Loucy (cell line): ENCODE results near the gene FBXL3.

Experiments
- H2AFZ ChIP-seq: fragments of 200-600 bp; sonication (generic); 2 replicates; pipeline ENCODE4 v1.6.0; 2016; ENCODE audit warnings: antibody characterized with exemption, mild to moderate bottlenecking, low read length, moderate library complexity
- H3F3A ChIP-seq: fragments of 200-600 bp; 2 replicates; pipeline ENCODE4 v1.6.0; 2016; ENCODE audit warnings: antibody characterized with exemption, low read depth, mild to moderate bottlenecking
- H3K27me3 ChIP-seq: fragments of 200-600 bp; sonication (generic); 2 replicates; pipeline ENCODE4 v1.6.1; 2014; ENCODE audit warnings: low read length, mild to moderate bottlenecking; ENCODE audit not compliant: insufficient read depth, poor library complexity, severe bottlenecking
- H3K36me3 ChIP-seq: fragments of 200-600 bp; sonication (generic); 2 replicates; pipeline ENCODE4 v1.6.1; 2016; ENCODE audit warnings: low read length; ENCODE audit not compliant: insufficient read depth
- H3K4me1 ChIP-seq: fragments of 200-600 bp; sonication (generic); 2 replicates; pipeline ENCODE4 v1.5.1; 2014; ENCODE audit warnings: low read length, mild to moderate bottlenecking; ENCODE audit not compliant: insufficient read depth, poor library complexity, severe bottlenecking
- H3K4me2 ChIP-seq: fragments of 200-600 bp; sonication (generic); 2 replicates; pipeline ENCODE4 v1.6.0; 2014; ENCODE audit warnings: antibody characterized with exemption, low read length, low read depth, mild to moderate bottlenecking; ENCODE audit not compliant: poor library complexity, severe bottlenecking
- H3K4me3 ChIP-seq: fragments of 200-600 bp; sonication (generic); 2 replicates; pipeline ENCODE4 v1.5.1; 2014; ENCODE audit warnings: low read length, mild to moderate bottlenecking, mixed read lengths; ENCODE audit not compliant: poor library complexity, severe bottlenecking
- H3K79me2 ChIP-seq: fragments of 200-600 bp; sonication (generic); 2 replicates; pipeline ENCODE4 v1.6.1; 2014; ENCODE audit warnings: low read length; ENCODE audit not compliant: insufficient read depth
- H3K9ac ChIP-seq: fragments of 200-600 bp; sonication (generic); 2 replicates; pipeline ENCODE4 v1.6.0; 2014; ENCODE audit warnings: mild to moderate bottlenecking, low read depth, low read length, moderate library complexity; ENCODE audit not compliant: poor library complexity, severe bottlenecking
- H3K9me2 ChIP-seq: fragments of 200-600 bp; sonication (generic); replicated peaks from 2 replicates; pipeline ENCODE4 v1.6.1; 2016; ENCODE audit warnings: low read depth, low read length, mixed read lengths
- H3K9me3 ChIP-seq: fragments of 200-600 bp; sonication (generic); 2 replicates; pipeline ENCODE4 v1.6.1; 2014; ENCODE audit warnings: mild to moderate bottlenecking, antibody characterized with exemption, low read length, low read depth; ENCODE audit not compliant: insufficient read depth
- H4K20me1 ChIP-seq: fragments of 200-600 bp; sonication (generic); 2 replicates; pipeline ENCODE4 v1.6.0; 2014; ENCODE audit warnings: antibody characterized with exemption, low read length, mild to moderate bottlenecking; ENCODE audit not compliant: insufficient read depth, poor library complexity, severe bottlenecking
- EZH2phosphoT487 ChIP-seq: fragments of 200-600 bp; IDR thresholded peaks from 2 replicates; pipeline ENCODE4 v1.6.1; 2018; ENCODE audit warnings: antibody characterized with exemption, mild to moderate bottlenecking, moderate library complexity, borderline replicate concordance
- TF ChIP-seq, protein P1 (sequence below): fragments of 200-600 bp; sonication (generic); conservative IDR thresholded peaks from 2 replicates; pipeline ENCODE4 v1.5.1; 2014; ENCODE audit warnings: mild to moderate bottlenecking, antibody characterized with exemption, low read length

Gene FBXL3

GRCh38 chr13:77026861-77027621 lies at the start of gene FBXL3:
TSS of gene FBXL3 (minus strand) at chr13:77027159. CDS start at chr13:77021860, 5,299 bp downstream.
- H3K9me2 ChIP-seq = no peaks in the 10 kb centered on the region
- no peaks in the 10 kb centered on the region for H3K27me3 ChIP-seq
- no peaks in the 10 kb centered on the region for H3K9me3 ChIP-seq
- H3K4me3 ChIP-seq = peak within 1 kb of the TSS; percentile 97
- peaks cover 44% of the 10 kb centered on the region for H4K20me1 ChIP-seq
- peak within 1 kb of the TSS; percentile 85 for H3K9ac ChIP-seq
- H2AFZ ChIP-seq = peak within 1 kb of the TSS; percentile 99
- H3K36me3 ChIP-seq = no peaks in the 10 kb centered on the region
- H3K4me1 ChIP-seq = peaks cover 40% of the 10 kb centered on the region
- H3F3A ChIP-seq = no peaks in the 10 kb centered on the region
- TF ChIP-seq, protein P1, sequence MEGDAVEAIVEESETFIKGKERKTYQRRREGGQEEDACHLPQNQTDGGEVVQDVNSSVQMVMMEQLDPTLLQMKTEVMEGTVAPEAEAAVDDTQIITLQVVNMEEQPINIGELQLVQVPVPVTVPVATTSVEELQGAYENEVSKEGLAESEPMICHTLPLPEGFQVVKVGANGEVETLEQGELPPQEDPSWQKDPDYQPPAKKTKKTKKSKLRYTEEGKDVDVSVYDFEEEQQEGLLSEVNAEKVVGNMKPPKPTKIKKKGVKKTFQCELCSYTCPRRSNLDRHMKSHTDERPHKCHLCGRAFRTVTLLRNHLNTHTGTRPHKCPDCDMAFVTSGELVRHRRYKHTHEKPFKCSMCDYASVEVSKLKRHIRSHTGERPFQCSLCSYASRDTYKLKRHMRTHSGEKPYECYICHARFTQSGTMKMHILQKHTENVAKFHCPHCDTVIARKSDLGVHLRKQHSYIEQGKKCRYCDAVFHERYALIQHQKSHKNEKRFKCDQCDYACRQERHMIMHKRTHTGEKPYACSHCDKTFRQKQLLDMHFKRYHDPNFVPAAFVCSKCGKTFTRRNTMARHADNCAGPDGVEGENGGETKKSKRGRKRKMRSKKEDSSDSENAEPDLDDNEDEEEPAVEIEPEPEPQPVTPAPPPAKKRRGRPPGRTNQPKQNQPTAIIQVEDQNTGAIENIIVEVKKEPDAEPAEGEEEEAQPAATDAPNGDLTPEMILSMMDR = no peak
- TF ChIP-seq EZH2phosphoT487 = no peak
- peaks cover 44% of the 10 kb centered on the region for H3K79me2 ChIP-seq
- peak within 1 kb of the TSS; percentile 93 for H3K4me2 ChIP-seq

DNA sequence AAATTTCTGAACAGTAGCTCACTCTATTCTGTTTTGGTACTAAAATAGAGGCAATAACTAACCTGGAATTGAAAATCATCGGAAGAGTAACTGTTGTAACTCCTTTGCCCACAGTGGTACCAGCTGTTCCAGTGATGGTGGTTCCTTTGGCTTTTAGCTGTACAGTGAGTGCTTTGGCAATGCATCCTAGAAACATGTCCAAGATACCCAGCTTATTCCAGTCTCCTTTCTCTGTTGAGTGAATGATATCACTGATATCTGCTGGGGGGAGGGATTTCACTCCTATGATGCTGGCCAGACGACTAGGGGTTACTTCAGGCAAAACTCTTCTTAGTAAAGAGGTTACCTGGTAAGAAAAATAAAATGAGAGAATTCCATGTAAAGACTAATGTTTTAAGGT lies 40.6 kb upstream of the FBXL3 start:
- Histone ChIP-seq H3K4me1 (no peaks in the 10 kb centered on the region), H3K79me2 (no peaks in the 10 kb centered on the region), H3K4me2 (no peak overlapping the region), H4K20me1 (no peaks in the 10 kb centered on the region), H3K9me3 (no peaks in the 10 kb centered on the region), H3F3A (no peaks in the 10 kb centered on the region), H3K36me3 (peaks cover 62% of the 10 kb centered on the region), H3K4me3 (no peak overlapping the region), H2AFZ (no peak overlapping the region), H3K9ac (no peak overlapping the region), H3K9me2 (no peaks in the 10 kb centered on the region), H3K27me3 (no peaks in the 10 kb centered on the region)
- no peak for TF ChIP-seq EZH2phosphoT487

- H3K9me2 ChIP-seq = no peaks in the 10 kb centered on the region
- no peak overlapping the region for H3K9ac ChIP-seq
- no peaks in the 10 kb centered on the region for H3K9me3 ChIP-seq
- no peaks in the 10 kb centered on the region for H4K20me1 ChIP-seq
- H3K27me3 ChIP-seq = no peaks in the 10 kb centered on the region
- H3F3A ChIP-seq = no peaks in the 10 kb centered on the region
- no peaks in the 10 kb centered on the region for H3K79me2 ChIP-seq
- no peak overlapping the region for H3K4me2 ChIP-seq
- no peak for TF ChIP-seq EZH2phosphoT487
- TF ChIP-seq, protein P1 = no peak
- H2AFZ ChIP-seq = no peak overlapping the region
- peaks cover 76% of the 10 kb centered on the region for H3K36me3 ChIP-seq
- no peaks in the 10 kb centered on the region for H3K4me1 ChIP-seq
- H3K4me3 ChIP-seq = no peak overlapping the region
Observed at GRCh38 chr13:77065461-77066147, 38.6 kb upstream of the FBXL3 start.
